HG02759 (cell line): Measurements from ENCODE around the gene ZBTB18.
A peak's percentile ranks its signal among the peaks of the same experiment; 100 is the strongest.

Source experiments
- ATAC-seq: cut with Tn5 transposase; IDR thresholded peaks from one replicate; pipeline ENCODE4 v1.9.1; 2021; ENCODE audit warnings: mild to moderate bottlenecking, moderate library complexity; ENCODE audit not compliant: unreplicated experiment

Gene ZBTB18

DNA sequence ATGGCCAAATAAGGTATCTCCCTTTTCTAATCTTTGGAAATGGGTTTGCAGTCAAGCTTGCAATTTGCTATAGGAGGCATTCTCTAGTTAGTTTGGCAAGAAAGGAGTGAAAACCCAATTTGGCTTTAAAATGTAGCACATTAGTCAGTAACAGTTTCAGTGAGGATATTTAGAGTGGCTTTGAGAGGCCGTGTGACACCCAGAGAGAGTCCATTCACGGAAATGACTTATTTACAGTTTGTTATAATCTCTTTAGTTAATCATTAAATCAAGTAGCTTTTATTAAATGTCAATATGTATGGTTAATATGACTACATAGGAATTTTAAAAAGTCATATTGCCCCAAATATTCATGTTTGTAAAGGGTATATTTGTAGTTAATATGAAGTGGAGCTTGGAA, 9.6 kb downstream of the ZBTB18 start:
- ATAC-seq, result no peak

DNA sequence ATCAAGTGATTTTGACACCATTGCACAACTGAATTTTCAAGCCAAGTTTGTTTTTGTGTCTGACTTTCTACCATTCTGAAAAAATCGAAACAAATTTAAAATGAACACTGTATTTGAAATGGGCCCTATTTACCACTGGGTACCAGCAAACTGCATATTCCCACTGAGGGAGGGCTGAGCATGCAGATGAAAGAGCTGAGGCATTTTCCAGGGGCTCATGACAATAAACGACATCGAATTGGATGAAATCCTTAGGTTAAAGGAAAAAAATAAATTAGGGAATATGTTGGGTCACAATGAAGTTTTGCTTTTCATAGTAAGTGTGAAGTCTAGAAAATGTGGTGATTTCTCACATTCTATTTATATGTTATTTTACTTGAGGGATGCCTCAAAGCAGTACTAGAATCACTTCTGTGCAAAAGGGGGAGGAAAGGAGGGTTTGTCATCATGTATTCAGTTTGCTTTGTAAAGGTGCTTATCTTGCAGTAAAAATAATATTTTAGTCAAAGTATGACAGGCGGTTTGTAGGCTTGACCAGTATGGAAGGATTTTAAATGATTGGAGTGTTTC, 11.2 kb downstream of the ZBTB18 start:
- no peak for ATAC-seq

DNA sequence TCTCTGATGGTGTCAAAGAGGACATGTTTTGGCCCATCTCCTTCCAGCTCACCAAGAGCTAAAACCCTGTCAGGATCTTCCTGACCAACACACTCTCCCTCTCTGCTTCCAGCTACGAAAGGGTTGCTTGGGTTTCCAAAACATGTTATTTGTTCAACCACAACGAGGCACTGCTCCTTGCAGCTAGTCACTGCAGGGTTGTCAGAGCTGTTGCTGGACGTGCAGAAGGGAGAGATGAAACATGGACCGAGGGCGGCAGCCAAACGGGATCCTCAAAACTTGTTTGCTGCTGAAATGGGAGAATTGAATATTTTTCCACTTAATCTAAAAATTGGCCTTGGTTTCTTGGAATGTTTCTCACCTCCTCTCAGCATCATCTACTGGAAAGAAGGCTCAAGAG, 12.4 kb downstream of the ZBTB18 start:
- ATAC-seq, result no peak

DNA sequence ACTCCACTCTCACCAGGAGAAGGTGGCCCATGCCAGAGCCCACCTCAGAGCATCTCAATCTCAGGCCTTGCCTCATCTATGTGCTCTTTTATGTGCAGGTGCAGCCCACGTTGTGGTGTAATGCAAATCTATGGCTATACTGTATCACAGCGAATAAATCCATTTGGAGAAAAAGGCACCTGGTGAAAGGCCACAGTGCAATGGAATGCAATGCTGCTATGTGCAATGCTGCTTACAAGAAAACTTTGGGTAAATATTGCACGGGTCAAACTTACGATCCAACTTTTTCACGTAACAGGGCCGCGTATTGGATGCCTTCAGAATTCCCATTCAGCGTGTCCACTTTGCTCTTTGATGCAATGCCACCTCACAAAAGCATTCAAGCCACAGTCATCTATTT, 13.5 kb downstream of the ZBTB18 start:
- no peak for ATAC-seq

DNA sequence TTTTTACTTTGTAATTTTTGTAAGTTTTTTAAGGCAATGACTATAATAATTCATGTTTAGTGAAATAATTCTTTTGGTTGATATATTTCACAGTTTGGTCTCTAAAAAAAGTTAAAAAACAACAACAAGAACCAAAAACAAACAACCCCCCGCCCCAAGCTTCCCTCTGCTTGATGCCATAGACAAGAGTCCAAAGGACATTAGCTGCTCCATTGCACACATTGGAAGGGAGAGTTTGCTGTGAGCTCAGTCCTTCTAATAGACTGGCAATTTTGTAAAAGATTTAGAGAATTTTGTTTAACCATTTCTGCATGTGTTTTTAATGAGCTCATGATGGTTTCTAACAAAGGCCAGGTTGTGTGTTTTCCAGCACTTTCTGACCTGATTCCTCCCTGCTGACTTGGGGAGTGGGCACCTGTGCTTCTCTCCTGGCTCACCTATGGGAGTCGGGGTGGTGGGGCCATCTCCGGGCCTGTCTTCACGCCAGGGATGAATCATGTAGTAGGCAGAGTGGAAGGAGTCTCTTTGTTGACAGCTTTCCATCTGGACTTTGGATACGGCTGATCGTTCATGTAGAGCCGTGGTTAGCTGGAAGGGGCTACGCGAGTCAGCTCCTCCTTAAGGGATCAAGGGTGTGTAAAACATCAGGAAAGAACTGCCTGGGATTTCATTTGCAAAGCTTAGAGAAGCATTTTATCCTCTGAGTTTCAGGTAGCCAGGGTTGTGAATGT, 14.1 kb downstream of the ZBTB18 start:
- no peak for ATAC-seq

DNA sequence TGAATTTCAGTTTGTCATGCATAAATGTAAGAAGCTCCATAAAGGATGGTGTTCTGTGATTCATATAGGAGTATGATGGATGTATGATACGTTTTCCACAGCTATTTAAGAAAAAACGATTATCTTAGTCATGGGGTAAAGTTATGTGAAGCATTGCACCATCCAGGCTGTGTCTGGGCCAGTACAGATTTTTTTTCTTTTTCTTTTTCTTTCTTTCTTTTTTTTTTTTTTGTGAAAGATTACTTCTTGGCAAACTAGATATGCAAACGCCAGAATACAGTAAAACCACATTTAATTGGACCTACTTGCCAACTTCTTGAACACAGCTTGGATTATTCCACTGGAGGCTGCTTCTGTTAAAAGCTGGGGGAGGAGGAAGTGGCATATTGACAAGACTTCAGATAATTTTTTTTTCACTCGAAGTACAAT, 14.9 kb downstream of the ZBTB18 start:
- ATAC-seq, result no peak

DNA sequence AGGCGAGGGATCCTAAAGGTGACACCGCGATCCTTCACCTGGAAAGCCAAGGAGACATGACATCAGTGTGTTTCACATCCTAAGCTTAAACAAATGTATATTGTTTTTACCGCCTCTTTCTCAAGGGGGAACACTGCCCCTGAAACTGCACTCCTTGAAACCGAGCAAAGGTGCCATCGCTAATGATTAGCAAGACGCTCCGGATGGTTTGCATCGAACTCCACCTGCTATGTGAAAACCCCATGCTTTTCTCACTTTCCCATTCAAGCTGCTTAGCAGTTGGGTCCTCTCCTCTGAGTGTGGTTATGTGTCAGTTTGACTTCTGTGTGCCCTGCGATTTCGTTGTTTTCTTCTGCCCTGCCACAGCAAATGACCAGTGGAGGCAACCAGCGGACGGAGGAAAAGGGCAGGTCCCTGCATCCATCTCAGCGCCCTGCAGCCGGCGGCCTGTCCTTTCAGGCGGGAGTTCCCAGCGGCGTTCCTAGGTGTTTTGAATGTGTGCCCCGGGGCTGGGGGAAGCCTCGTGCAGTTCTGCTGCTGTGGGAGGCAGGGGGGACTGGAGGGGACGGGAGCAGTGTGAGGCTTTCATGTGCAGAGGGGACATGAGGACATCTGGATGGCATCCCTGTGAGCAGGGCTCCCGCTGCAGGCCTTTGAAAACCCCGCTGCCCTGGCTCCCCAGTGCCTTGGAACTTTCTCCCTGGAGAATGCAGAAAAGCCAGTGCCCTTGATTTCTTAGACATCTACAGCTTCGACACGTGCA, 16.1 kb downstream of the ZBTB18 start:
- ATAC-seq, result no peak

DNA sequence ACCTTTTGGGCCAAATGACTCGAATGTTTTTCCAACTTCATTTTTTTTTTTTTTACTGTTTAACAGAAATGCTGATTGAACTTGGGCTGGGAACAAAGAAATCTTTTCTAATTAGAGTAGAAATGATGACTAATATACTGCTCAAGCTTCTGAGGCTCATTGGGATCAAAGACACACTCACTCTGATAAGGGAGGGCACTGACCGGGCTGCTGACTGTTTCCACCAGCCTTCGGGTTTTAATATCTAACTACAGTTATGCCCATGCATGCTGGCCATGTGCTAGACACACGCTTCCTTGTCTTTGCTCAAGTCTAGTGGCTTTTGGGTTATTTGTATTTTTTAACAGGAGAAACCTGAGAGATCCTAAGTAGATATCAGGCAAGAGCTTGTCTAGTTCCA, 16.8 kb downstream of the ZBTB18 start:
- no peak for ATAC-seq

DNA sequence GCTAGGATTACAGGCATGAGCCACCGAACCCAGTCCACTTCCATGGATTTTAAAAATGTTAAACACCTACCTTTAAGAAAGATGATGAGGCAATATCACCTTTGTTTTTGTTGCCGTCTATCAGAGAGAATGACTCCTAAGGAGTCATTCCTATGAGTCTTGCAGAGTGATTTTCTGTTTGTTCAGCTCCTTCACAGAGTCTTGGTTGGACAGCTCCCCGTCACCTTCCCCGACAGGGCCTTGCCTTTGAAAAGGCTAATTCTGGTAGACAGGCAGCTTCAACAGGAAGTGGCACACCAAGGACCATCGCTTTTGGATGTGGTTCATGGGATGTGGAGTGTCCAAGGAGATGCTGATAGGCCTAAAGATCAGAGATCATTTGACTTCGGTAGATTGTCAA, 17.5 kb downstream of the ZBTB18 start:
- ATAC-seq, result no peak

DNA sequence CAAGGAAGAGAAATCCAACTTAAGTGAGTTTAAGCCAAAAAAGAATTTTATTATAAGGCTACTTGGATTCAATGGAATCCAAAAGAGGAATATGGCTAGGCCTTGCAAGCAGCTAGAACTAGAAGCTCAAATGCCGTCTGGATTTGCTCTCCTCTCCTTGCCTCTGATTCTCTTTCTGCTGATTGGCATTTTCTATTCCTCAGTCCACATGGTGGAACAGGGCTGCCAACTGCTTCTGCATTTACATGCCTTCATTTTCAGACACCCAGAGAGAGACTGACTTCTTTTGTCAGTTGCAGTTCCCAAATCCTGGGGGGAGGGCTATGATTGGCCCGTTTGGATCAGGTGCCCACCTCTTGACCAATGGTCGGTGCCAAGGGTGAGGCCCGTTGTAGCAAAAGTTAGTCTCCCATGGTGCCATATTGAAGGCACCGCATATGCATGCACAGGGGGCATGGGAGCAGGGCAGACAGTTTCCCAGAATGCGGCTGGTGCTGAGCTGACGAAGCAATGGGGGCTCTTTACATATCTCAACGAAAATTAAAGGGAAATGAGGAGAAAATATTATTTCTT, 18.3 kb downstream of the ZBTB18 start:
- no peak for ATAC-seq

DNA sequence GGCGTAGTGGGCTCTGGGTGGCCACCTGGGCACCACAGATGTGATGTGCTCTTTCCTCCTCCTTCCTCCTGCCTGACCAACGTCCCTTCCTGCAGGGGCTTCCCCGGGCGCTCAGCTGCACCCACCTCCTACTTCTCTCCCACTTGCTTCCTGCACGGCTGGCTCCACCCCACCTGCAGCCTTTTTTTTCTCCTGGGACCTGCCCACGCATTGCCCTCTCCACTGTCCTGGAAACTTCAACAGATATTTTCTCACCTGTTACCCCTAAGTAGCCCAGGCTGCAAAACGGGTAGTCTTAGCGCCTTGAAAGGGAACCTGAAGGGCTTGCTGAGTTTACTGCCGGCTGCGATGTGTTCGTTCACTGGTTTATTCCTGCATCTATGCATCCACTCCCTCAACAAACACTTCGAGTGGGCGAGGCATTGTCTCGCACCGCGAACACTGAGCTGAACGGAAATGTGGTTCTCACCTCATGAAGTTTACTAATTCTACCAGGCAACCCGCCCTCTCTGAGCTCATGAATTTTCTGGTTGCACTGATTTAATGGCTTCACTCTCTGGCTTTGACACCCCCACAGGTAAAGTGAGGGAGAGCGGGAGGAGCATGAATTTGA, 23.6 kb downstream of the ZBTB18 start:
- ATAC-seq, result peak; percentile 70

DNA sequence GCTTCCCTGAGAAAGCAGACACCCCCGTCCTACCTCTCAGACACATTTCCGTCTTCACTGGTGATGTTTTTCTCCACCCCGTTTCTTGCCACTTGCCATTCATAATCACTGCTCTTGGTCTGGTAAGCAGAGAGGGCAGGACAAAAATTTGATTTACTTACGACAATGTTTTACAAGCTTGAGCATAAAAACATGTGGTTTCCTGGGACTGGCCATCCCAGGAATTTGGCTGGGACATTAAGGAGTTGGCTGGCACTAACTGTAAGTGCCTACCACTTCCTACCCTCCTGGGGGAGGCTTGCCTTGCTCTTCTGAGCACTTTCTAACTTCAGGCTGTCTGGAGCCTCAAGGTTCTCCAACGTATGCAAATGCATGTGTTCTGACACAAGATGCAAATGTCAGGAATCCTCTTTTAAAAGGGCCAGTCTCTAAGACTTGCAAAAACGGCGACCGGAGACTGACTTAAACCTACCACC, 24.2 kb downstream of the ZBTB18 start:
- ATAC-seq, result peak; percentile 18

DNA sequence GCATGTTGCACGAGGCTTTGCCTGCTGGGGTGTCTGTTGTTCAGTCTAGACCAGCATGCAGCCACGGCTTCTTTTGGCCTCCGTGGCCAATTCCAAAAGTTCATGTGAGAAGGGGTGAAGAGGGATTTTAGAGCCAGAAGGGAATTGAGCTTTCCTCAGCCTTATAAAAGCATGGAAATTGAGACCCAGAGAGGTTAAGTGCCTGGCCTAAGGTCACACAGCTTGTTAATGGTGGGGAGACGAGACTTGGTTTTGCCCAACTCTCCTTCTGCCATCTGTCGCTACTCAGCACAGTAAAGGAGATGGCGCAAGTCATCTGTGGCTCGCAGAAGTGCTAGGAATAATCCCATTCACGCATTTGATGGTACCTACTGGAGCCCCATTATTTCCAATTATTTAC, 25.7 kb downstream of the ZBTB18 start:
- ATAC-seq, result no peak

DNA sequence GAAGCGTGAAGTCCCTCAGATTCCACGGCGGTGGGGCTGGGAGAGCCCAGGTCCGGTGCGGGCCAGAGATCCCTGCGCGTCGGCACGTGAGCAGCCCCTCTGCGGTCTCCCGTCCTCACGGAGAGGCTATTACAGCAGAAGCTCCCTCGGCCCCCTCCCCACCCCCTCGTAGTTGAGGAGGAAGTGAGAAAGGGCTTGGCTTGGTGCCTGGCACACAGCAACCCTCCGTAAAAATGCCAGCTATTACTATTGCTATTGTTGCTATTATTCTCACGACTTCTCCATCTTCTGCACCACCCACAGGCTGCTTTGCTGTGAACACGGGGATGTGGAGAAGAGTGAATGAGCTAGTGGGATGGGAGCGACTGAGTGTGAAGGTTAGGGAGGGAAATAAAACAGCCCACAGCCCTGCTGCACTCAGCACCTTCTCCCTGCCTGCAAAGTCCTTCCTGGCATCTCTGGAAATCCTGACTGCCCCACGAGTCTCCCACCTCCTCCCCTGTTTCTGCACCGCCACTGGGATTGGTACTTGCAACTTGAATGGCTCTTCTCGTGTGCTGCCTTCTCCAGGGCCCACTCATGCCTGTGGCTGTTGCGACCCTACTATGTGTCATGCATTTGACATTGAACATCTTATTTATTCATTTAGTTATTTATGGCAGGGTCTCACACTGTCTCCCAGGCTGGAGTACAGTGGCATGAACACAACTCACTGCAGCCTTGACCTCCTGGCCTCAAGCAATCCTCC, 26.6 kb downstream of the ZBTB18 start:
- ATAC-seq, result no peak

DNA sequence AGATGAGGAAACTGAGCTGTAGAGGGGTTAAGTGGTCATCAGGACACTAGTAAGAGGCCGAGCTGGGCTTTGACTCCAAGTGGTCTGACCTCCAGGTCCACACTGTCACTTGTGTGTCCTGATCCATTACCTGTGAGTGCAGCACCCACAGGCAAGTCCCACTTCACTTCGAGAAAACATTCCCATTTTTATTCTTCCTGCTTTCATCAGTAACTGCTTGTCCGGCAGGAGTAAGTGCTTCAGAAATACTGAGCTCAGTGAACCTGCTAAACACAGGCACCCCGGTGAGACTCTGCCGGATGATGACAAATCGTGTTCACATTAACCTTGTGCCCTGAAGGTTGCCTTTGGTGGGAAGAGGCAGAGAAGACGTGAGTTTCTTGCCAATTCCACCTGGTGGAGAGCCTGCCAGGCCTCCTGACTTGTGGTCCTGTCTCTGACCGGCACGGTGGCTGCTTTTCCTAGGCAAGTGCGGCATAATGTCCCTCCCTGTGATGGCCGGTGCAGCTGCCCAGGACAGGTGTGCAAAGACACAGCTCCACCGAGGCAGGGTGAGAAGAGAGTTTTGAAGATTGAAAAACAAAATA, 29.4 kb downstream of the ZBTB18 start:
- ATAC-seq, result no peak

DNA sequence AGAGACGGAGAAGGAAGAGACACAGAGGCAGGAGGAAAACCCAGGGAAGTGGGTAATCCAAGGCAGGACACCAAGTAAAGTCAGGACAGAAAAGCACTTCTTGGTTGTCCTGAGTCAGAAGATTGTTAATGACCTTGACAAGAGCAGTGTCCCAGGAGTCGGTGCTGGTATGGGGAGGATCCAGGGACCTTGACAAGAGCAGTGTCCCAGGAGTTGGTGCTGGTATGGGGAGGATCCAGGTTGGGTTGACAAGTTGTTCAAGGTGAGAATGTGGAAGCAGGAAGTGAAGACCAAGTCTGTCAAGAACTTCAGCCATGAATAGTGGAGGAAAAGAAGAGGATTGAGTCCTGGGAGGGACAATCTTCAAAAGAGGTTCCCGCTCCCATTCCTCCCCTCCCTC, 31.9 kb downstream of the ZBTB18 start:
- no peak for ATAC-seq

DNA sequence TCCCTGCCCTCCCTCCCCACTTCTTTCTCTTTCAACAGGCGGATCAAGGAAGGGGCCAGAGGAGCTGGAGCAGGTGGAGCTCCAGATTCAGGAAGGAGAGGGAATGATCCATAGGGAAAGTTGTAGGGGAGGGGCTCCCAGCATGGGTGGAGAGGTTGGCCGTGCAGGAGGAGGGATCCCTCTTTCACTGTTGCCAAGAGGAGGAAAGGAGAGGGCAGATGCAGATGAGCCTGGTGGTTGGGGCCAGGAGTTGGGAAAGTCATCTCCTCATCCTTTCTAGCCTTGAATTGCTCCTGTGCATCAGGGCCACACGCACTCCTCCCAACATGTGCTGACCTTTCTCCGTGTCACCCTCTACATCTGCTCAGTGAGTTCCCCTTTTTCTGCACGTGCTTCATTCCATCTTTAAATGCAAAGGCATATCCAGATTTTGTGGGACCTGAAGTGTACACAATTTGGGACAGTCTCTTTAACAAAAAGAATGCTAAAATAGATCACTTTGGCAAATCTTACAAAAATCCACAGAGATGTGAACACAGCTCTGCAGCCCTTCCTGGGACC, 32.4 kb downstream of the ZBTB18 start:
- ATAC-seq, result no peak

DNA sequence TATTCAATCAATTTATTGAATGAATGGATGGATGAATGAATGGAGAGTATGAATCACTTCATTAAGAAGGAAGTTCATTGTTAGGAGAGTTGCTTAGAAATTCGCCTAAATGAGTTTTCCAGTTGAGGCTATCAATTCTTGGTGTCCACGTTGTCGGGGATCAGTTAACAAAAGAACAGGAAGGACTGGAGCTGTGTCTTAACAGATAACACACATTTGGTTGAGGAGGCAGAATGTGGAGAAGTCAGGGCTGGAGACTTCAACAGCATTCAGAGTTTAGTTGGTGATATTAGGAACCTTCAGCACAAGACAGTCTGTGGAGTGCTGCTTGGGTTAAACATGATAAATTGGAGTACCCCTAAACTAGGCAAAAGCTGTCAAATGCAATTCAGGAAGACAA, 33.7 kb downstream of the ZBTB18 start:
- no peak for ATAC-seq

DNA sequence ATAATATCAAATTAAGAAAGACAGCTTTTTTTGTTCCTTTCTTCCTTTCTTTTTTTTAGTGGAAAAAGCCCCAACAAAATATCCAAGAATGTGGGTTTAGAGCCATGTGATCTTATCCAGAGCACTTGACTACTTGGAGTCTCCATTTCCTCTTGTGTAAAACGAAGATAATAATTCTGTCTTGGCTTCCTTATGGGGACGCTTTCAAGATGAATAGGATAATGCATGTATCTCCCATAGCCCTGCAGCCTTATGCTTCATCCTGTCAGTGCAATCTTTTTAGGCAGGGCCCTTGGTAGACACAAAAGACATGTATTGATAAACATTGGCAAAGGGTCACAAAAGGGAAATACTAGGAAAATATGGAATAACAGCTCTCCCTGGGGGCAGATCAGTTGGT, 34.8 kb downstream of the ZBTB18 start:
- ATAC-seq, result no peak

DNA sequence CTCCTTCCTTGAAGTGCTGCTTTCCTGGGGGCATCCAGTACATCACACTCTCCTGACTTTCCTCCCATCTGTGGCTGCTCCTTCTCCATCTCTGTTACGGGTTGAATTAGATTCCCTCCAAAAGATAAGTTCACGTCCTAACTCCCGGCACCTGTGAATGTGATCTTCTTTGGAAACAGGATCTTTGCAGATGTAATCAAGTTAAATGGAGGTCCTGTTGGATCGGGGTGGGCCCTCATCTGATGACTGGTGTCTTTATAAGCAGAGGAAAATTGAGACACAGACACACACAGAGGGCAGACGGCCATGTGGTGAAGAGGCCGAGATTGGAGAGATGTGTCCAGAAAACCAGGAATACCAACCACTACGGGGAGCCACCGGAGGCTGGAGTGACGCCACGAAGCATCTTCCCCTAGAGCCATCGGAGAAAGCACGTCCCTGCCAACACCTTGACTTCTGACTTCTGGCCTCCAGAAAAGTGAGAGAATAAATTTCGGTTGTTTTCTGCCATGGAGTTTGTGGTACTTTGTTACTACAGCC, 36.0 kb downstream of the ZBTB18 start:
- no peak for ATAC-seq
